Ishikawa (cell line): ENCODE results near the gene CLCNKB.

Source experiments
- CEBPB ChIP-seq: IDR thresholded peaks from 2 replicates; pipeline ENCODE4 v1.6.1; 2012
- CREB1 ChIP-seq: IDR thresholded peaks from 2 replicates; pipeline ENCODE4 v1.6.1; 2012; ENCODE audit warnings: low read depth
- EGR1 ChIP-seq: IDR thresholded peaks from 2 replicates; pipeline ENCODE4 v1.6.1; 2012
- EP300 ChIP-seq: IDR thresholded peaks from 2 replicates; pipeline ENCODE4 v1.6.1; 2012; ENCODE audit warnings: borderline replicate concordance
- MAX ChIP-seq: IDR thresholded peaks from 2 replicates; pipeline ENCODE4 v1.6.1; 2012
- NFIC ChIP-seq: IDR thresholded peaks from 2 replicates; pipeline ENCODE4 v1.6.1; 2012
- TCF12 ChIP-seq: IDR thresholded peaks from 2 replicates; pipeline ENCODE4 v1.6.1; 2012; ENCODE audit warnings: low read depth
- YY1 ChIP-seq: IDR thresholded peaks from 2 replicates; pipeline ENCODE4 v1.6.1; 2012; ENCODE audit warnings: low read depth
- TF ChIP-seq, protein P1 (sequence below): IDR thresholded peaks from 2 replicates; pipeline ENCODE4 v1.6.1; 2012; ENCODE audit warnings: low read depth, mild to moderate bottlenecking

The CLCNKB gene

DNA sequence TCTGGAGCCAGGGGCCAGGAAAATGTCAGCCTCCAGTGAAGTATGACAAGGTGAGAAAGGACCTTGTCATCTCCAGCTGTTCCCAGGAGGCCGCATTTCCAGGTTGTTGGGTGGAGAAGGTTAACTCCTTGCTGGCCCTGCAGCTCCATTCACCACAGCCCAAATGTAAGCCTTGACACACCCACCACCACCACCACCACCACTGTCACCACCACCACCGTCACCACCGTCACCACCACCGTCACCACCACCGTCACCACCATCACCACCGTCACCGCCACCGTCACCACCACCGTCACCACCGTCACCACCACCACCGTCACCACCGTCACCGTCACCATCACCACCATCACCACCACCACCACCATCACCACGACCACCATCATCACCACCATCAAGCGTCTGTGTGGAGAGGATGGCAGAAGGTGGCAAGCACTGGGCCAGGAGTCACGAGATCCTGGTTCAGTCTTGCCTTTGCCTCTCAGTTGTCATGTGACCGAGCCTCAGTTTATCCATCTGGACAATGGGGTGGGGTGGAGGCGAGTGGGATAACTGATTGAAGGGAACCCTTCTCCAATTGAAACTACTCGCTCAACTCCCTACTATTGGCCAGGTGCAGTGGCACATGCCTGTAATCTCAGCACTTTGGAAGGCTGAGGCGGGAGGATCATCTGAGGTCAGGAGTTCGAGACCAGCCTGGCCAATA lies 51.0 kb downstream of the CLCNKB start:
- TF ChIP-seq NFIC (no peak), EP300 (no peak), MAX (no peak), EGR1 (no peak), CREB1 (no peak)
- TF ChIP-seq, protein P1, sequence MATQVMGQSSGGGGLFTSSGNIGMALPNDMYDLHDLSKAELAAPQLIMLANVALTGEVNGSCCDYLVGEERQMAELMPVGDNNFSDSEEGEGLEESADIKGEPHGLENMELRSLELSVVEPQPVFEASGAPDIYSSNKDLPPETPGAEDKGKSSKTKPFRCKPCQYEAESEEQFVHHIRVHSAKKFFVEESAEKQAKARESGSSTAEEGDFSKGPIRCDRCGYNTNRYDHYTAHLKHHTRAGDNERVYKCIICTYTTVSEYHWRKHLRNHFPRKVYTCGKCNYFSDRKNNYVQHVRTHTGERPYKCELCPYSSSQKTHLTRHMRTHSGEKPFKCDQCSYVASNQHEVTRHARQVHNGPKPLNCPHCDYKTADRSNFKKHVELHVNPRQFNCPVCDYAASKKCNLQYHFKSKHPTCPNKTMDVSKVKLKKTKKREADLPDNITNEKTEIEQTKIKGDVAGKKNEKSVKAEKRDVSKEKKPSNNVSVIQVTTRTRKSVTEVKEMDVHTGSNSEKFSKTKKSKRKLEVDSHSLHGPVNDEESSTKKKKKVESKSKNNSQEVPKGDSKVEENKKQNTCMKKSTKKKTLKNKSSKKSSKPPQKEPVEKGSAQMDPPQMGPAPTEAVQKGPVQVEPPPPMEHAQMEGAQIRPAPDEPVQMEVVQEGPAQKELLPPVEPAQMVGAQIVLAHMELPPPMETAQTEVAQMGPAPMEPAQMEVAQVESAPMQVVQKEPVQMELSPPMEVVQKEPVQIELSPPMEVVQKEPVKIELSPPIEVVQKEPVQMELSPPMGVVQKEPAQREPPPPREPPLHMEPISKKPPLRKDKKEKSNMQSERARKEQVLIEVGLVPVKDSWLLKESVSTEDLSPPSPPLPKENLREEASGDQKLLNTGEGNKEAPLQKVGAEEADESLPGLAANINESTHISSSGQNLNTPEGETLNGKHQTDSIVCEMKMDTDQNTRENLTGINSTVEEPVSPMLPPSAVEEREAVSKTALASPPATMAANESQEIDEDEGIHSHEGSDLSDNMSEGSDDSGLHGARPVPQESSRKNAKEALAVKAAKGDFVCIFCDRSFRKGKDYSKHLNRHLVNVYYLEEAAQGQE: no peak

- TF ChIP-seq CREB1 (no peak), EGR1 (no peak)
These were observed 51.9 kb downstream of the CLCNKB start for GRCh38 chr1:16095447-16095846.

- TF ChIP-seq TCF12: no peak
These were observed 55.8 kb downstream of the CLCNKB start for GRCh38 chr1:16099412-16099811.

DNA sequence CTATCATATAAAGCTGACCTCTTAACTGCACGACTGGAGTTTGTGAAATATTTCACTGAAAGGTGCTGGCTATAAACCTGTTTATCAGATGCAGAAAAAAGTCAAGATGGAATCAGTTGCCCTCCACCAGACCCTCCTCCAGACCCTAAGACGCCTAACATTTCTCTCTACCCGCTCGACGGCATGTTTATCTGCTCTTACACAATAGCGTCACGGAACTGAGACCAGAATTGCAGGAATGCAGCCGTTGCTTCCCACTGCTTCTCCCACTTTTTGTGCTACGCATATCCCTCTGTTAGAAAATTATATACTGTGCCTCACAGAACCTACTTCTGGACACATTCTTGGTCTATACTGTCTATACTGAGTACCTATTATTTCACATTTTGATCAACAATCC lies 58.0 kb downstream of the CLCNKB start:
- TF ChIP-seq YY1 (no peak), MAX (no peak), NFIC (no peak), CEBPB (no peak)
- TF ChIP-seq, protein P1: no peak
